Suppressor macrophage treated with lipopolysaccharide for 4 hours (primary cell): Measurements from ENCODE around the gene PHF2.

ENCODE experiments used
- DNase-seq: peaks from one replicate; pipeline ENCODE4 v3.0.0-alpha.2; 2020

Gene PHF2

DNA sequence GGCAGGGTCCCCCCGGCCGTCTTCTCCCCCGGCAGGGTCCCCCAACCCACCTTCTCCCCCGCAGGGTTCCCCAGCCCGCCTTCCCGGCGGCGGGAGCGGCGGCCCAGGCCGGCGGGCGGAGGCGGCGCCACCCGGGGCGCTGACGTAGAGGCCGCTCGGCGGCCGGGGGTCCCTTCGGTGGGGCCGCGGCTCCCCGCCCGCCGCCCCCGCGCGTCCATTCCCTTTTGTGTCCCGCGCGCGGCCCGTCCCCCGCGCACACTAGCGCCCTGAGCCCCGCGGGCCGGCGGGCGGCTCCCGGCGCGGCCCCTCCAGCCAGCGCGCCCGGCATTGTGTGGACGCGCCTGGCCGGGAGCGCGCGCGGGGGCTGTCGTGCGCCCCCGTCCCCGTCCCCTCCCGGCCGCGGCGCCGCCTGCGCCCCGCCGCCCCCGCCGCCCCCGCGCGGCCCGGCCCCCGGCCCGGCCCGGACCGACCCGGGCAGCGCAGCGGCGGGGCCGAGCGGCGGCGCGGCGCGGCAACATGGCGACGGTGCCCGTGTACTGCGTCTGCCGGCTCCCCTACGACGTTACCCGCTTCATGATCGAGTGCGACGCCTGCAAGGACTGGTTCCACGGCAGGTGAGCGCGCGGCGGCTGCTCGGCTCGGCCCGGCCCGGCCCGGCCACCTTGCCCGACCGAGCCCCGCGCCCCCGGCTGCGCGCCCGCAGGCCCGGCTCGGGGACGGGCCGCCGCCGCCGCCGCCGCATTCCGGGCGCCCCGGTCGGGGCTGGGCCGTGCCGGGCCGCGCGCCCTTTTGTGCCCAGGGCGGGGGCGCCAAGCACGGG is at the start of gene PHF2:
Gene PHF2 (plus strand): TSS at position 327 of the 820 bp plus-strand sequence. CDS start 190 bp downstream, at position 517.
- peak; percentile 49 for DNase-seq

DNA sequence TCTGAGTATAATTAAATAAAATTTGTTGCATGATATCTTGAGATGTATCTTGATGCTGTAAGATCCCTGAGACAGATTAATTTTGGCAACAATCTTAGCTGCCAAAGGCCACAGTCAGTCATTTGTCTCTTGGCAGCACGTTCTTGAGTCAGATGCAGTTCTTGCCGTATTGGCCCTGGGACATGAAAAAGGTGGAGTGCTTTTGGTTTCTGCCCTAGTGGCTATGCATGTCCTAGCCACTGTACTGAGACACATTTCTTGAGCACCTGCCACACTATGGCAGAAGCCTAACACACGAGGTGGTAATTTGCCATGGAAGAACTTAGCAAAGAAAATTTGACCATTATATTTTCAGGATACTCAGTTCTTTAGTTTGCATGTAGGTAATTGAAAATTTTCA is 45.0 kb upstream of the PHF2 start:
- no peak for DNase-seq

DNA sequence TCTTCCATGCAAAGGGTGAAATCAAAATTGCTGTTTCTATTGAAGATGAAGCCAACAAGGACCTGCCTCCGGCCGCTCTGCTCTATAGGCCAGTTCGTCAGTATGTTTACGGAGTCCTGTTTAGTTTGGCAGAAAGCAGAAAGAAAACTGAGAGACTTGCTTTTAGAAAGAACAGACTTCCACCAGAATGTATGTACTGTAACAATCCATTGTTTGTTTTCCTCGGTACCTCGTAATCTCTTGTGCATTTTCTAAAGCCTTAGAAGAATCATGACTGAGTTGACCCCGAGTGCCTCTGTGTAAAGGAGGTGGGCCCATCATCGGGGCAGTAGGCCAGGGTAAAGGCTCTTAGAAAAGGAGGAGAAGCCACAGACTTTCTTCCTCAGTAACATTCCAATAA is 44.2 kb upstream of the PHF2 start:
- DNase-seq: no peak

DNA sequence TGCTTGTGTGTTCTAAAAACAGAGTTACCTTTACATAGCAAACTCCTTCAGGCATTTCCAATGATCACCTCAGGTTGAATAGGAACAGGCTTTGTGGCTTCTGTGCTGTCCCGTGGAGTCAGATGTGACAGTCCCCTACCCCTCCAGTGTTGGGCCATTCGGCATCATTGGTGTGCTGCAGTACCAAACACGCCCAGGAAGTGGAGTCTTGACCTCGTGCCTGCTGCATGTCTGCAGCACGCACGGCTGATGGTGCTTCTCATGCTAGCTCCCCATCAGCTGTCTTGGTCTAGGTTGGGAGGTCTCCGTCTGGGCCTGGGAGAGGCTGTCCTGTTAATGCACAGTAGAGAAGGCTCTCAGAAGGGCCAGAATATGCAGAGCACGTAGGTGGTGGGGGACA is 42.5 kb upstream of the PHF2 start:
- no peak for DNase-seq

DNA sequence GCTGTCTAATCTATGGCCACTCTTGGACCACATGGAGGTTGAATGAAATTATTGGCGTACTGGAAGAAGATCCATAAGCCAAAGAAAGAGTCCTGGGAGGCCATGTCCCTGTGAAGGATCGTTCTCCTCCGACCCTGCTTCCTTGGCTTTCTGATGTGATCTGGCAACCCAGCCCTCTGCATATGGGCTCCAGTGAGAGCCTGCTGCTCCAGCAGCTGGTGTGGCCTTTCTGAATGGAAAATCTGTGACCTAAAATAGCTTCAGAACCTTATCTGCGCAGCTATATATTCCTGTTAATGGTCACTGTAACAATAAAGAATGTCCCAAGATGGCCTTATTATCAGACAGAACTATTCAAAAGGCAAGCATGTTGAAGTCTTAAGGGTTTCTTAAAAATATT is 40.2 kb upstream of the PHF2 start:
- no peak for DNase-seq

DNA sequence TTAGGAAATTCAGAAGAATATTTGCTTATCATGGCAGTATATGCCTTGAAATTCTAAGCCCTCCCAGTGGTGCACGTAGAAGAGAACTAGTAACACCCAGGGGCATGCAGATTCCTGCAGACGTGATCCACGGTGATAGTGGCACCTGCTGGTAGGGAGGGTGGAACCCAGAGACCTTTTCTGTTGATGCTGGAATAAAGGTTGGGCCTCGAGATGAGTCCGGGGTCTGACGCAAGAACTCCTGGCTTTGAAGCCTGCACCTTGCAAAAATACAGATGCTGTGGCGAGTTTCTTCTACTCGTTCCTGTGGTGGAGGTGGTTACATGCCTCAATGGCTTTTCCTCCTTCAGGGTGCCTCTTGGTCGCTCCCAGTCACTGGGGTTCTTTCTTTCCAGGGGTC is 39.5 kb upstream of the PHF2 start:
- no peak for DNase-seq

DNA sequence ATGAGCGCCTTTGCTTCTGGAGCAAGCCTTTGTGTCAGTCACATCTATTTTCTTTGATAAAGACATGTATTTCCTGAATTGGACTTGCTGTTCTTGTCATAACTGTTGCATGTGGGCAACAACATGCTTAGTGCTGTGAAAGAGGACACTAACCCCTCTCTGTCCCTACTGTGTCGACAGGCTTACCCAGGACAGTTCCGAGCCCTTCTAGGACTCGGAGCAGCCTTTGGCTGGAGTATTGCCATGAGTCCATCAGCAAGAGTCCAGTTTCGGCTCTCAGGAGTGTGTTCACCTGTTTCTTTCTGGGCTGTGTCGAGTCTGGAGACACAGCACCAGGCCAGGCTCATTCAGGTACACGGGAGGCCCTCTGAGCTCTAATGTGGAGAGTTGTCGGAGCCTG is 36.1 kb upstream of the PHF2 start:
- DNase-seq: no peak

DNA sequence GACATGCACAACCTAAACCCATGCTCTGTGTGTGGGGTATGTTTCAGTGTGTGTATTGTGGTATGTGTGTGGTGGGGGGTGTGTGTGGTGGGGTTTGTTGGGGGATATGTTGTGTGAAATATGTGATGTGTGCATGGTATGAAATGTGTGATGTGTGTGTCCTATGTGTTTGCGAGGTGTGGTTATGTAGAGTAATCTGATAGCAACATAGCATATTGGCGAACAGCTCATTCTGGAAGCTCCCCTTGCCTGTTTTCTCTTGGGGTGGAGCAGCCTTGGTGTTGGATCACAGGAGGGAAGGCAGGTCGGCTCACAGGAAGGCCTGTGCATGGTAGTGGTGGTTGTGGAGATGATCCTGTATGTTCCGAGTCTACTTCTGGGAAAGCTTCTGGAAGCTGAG is 35.4 kb upstream of the PHF2 start:
- DNase-seq: no peak

DNA sequence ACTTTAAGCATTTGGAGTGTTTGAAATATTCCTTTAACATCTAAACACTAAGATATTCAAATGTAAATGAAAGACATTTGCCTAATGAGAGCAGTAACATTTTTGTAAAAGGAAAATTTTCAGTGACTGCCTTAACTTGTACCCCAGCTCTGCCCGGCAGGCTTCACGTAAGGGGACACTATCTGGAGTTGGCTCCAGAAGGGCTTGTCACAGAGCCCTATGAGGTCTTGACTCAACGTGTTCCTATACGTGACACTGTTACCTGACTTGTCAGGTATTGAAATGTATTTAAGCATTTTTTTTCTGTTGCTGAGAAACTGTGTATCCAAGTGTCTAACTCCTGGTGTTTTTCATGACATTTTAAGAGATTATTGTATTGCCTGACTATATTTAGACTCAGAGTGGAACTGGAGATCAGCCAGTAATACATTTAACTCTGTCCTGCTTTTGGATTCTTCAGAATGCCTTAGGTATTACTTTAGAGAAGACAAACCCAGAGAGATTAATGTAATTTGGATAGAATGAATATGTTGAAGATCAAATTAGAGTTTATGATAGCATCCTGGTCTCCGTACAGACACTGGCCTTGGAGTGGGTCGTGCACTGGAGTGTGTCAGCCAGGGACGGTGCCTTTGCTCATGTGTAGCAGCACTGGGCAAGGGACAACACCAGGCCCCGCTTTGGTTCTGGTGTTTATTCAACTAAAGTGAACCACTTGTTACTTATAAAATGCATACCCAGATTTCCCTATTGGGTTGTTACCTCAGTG is 34.6 kb upstream of the PHF2 start:
- DNase-seq: no peak

DNA sequence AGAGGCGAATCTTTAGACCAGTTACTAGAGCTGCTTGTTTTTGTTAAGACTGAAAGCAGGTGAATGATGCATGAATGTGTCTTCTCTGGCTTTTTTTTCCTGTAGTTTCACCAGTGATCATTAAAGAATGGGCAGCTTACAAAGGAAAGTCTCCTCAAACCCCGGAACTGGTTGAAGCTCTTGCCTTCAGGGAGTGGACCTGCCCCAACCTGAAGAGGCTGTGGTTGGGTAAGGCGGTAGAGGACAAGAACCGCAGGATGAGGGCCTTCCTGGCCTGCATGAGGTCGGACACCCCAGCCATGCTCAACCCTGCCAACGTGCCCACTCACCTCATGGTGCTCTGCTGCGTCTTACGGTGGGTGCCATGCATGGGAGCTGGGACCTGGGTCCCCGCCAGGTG is 33.3 kb upstream of the PHF2 start:
- no peak for DNase-seq

DNA sequence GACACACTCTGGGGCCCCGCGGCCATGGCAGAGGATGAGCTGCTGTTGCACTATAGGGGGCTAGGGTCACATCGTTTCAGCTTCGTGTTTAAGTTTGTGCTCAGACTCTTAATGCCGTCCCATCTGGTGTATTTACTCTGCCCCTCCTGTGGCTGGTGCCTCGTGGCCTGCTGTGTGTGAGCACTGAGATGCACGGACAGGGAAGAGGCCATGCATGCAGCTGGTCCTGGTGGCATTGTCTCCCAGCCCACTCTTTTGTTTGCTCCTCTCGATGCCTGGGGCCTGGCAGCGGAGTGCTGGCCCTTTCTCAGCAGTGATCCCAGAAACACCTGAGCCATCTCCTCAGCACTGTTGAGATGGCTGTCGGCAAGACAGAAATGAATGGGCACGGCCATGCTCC is 30.0 kb upstream of the PHF2 start:
- no peak for DNase-seq

DNA sequence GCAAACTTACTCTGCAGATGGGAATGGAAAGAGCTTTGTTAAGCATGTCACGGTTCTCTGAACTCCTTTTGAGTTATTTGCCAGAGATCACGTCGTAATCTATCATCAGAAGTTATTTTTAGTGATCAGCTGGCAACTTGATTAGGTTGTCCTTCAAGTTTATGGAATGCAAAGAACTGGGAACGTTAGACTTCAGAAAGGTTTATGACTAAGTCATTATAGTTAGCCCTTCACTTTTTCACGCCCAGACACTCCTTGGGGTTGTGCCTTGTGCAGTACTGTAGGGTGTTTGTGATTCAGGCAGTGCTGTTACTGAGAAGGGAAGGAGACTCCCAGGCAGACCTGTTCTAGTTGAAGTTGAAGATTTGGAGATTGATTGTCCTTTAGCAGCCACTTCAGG is 26.8 kb upstream of the PHF2 start:
- no peak for DNase-seq

DNA sequence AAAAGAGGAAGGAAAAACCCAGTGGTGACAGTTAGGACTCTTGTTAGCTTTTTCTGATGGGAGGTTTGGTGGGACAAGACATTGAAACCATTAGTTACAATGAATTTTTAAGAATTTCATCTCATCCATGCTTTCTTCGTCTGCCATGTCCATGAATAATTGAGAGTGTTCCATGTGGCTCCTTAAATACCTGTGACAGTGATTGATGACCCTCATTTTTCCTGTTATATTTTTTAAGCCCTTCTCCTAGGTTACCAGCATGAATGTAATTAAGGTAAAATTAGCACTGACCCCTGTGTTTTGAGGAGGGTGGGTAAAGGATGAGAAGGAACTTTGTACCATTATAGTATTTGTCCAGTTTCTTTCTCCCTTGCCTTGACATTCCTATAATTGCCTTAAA is 23.5 kb upstream of the PHF2 start:
- no peak for DNase-seq

DNA sequence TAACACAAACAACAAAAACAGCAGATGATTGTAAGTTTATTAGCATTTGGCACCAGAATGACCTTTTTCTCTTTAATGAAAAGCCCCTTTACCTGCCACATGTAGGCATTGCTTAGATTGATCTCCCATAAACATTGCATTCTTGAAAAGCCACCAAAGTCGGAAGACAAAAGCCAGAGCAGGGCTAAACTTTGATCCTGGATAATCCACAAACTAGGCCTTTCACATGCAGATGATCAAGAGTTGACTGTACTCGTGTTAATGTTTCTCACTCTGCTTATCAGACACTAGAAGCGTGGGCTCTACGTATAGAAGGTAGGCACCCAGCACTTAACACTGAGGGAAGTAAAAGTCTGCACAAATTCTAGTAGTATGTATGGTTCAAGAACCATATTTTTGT is 21.0 kb upstream of the PHF2 start:
- no peak for DNase-seq

DNA sequence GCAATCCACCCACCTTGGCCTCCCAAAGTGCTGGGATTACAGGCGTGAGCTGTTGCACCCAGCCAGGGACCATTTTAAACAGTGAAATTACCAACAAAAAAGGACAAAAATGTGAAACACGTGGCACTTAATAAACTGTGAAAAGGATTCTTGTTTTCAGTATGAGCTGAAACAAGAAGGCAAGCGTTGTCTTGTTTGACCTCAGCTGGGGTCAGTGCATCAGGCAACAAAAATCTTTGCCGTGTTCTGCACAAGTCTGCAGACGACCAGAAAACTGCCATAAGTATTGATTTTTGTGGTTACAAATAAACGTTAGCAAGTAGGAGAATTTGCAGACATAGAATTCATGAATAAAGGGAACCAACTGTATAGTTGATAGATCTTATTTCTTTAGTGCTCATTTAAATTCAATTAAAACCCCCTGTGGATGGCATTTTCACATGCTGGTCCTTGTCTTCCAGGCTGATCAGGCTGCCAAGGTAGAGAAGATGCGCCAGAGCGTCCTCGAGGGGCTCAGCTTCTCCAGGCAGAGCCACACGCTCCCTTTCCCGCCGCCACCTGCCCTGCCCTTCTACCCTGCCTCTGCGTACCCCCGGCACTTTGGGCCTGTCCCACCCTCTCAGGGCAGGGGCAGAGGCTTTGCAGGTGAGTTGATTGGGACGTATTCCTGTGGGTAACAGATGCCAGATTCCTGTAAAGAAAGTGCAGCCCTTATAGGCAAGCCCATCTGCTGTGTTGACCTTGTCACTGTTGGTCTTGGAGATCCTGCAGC is 18.8 kb upstream of the PHF2 start:
- DNase-seq: no peak

DNA sequence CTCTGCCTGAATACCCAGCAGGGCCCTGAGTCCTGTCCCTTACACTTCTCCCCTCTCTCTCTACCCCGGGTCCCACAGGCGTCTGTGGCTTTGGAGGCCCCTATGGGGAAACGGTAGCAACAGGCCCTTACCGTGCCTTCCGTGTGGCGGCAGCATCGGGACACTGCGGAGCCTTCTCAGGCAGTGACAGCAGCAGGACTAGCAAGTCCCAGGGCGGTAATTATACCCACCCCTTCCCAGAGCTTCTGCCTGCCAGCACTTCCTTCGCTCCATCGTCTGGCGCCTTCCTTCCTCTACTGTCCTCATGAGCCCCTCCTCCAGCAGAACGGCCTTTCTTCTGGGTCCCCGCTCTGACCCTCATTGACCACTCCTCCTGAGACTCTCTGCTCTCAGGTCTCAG is 17.9 kb upstream of the PHF2 start:
- no peak for DNase-seq

DNA sequence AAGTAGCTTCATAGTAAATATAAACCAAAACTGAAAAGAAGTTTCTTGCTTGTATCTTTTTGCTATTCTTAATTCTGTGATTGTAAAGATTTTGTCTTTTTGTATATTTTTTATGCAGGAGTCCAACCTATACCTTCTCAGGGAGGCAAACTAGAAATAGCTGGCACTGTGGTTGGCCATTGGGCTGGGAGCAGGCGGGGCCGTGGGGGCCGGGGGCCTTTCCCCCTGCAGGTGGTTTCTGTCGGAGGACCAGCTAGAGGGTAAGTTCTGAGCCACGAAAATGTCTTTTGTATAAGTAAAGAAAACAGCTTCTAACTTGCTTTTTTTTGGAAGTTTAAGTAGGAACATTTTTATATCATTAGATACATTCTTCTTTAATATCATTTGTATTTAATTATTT is 15.4 kb upstream of the PHF2 start:
- DNase-seq: no peak

DNA sequence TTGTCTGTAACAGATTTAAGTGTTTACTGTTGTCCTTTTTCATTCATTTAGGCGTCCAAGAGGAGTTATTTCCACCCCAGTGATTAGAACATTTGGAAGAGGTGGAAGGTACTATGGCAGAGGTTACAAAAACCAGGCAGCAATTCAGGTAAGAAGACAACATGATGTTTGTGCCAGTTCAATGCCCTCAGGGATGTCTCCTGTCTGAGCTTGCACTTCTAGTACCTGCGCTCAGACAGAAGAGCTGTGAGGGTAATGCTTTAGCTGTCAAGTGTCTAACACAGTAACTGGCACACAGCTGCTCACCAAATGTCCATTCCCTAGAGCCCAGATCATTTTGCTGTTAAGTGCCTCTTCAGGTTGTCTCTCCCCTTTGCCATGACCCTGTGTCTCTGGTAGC is 14.2 kb upstream of the PHF2 start:
- no peak for DNase-seq

DNA sequence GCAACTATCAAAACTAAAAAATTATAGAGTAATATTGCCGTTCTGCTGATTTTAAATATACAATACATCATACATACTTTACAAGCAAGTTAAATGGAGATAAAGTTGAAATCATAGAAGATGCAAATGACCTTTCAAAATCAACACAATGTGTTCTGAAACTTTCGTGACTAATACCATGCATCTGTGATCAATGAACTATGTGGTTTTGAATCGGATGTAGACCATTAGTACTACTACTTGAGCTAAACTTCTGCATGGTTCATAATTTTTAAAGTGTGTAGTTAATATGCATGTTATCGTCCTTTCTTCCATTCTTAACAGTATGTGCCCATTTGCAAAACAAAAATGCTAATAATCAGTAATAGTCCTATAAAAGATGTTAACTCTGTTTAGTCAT is 11.3 kb upstream of the PHF2 start:
- no peak for DNase-seq

DNA sequence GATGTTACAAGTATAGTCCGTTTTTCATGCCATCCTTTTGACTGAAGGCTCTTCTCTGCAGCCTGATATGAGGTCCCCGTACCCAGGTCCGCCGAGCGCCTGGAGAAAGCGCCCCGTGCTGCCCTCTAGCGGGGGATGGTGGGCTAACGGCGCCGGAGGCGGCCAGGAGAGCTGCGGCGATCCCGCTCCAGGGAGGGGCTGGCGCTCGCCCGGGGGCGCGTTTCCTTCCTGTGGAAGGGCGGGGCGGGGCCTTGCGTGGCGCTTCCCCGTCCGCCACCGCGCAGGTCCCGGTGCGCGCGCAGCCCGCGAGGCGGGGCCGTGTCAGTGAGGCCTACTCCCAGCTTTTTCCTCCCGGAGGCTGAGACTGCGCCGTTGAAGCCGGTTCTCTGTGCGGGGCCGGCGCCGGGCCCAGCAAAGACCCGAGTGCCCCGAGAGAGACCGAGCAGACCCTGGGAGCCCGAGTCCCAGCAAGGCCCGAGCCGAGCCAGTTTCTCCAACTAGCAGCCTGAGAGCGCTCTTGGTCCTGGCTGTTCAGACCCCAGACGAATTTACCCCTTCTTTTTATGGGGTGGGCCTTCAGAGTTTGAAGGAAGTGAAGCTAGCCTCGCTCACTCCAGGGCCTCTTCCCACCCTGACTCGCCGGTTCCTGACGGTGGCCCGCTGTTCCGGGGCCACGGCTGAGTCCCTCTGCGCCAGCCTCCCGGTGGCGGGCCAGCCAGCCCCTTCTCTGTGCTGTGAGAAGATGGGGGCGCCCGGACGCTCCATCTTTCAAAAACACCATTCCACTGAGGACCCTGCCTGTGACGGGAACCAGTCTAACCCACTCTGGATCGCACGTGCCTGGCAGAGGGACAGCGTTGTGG is 9.7 kb upstream of the PHF2 start:
- peak; percentile 99 for DNase-seq

DNA sequence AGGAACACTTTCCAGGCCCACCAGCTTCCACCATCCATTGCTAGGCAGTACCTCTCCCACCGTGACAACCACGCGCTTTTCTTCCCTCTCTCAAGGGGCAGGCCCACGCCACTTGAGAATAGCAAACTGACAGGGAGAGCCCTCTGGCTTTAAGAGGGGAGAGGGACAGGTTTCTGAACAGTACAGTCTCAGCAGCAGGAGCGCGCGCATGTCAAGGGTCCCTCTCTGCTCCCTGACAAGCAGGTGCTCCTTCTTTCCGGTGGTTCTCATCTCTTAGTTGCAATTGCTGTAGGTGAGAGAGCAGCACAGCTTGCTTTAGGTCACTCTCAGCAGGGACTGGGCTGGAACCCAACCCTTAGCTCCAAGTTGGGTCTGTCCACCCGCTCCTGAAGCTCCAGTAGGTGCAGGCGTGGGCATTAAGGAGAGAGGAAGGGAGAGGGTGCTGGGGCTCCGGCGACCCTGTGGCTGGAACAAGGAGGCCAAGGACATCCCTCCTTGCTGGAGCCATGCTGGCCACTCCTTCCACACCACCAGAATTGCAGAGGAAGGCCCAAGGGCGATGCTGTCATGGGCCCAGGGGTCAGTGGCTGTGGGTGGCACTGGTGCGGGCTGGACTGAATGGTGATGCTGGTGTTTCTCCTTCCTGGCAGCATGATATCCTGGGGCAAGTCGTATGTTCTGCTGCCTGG is 9.0 kb upstream of the PHF2 start:
- DNase-seq: no peak

DNA sequence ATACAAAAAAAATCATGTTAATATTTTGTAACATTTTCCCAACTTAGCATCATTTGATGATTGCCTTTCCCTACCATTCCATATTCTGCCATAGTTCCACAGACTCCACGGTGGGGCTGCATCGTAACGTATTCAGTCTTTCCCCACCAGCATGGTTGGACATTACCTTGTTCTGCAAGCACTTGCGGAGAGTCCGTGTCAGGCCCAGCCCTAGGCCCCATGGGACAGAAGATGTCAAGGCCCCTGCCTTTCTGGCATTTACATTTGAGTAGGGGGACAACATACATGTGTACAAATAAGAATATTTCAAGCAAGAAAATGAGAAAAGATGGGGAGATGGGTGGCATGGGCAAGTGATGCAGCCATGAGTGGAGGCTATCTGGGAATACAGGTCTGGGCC is 8.2 kb upstream of the PHF2 start:
- no peak for DNase-seq
